Esophagus squamous epithelium (tissue), 4 donors: ENCODE data around the gene CLTCL1.

ENCODE experiments used
- POLR2A ChIP-seq, 4 donors: fragments of 450-650 bp; IDR thresholded peaks; one replicate each; pipeline ENCODE4 v1.6.1; 2017; ENCODE audit warnings: antibody characterized with exemption in 4 of 4, mild to moderate bottlenecking in 4 of 4, moderate library complexity in 3 of 4
- TF ChIP-seq, protein P1 (sequence below), 6 experiments: fragments of 450-650 bp in 4 of 6; fragments of 200-600 bp in 2 of 6; sonication (generic) in 2 of 6; IDR thresholded peaks; one replicate each; pipeline ENCODE4 v1.5.1; 2016 to 2019; ENCODE audit warnings: antibody characterized with exemption in 6 of 6, mild to moderate bottlenecking in 4 of 6, moderate library complexity in 4 of 6

DNA sequence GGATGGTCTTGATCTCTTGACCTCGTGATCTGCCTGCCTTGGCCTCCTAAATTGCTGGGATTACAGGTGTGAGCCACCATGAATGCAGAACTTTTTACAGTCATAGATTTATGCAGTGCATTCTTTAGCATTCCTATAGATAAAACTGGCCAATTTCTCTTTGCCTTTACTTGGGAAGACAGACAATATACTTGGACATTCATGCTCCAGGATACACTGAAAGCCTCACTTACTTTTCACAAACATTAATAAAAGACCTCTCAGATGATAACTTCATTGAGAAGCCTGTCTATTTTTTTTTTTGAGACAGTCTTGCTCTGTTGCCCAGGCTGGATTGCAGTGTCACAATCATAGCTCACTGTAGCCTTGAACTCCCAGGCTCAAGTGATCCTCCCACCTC lies 12.3 kb upstream of the CLTCL1 start:
- TF ChIP-seq, protein P1, sequence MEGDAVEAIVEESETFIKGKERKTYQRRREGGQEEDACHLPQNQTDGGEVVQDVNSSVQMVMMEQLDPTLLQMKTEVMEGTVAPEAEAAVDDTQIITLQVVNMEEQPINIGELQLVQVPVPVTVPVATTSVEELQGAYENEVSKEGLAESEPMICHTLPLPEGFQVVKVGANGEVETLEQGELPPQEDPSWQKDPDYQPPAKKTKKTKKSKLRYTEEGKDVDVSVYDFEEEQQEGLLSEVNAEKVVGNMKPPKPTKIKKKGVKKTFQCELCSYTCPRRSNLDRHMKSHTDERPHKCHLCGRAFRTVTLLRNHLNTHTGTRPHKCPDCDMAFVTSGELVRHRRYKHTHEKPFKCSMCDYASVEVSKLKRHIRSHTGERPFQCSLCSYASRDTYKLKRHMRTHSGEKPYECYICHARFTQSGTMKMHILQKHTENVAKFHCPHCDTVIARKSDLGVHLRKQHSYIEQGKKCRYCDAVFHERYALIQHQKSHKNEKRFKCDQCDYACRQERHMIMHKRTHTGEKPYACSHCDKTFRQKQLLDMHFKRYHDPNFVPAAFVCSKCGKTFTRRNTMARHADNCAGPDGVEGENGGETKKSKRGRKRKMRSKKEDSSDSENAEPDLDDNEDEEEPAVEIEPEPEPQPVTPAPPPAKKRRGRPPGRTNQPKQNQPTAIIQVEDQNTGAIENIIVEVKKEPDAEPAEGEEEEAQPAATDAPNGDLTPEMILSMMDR (IDR thresholded peaks at IDR 0.05): no peak
- no peak for TF ChIP-seq POLR2A (IDR thresholded peaks at IDR 0.05)
